Skeletal muscle satellite cell (primary cell): ENCODE data around the gene SNCAIP.

Experiments used
- H3K27me3 ChIP-seq: 2 replicates; pipeline ENCODE4 v1.7.0; 2013; ENCODE audit warnings: low read length; ENCODE audit not compliant: control insufficient read depth, insufficient read depth
- H3K36me3 ChIP-seq: 2 replicates; pipeline ENCODE4 v1.7.0; 2013; ENCODE audit warnings: mild to moderate bottlenecking, control low read depth, low read length; ENCODE audit not compliant: insufficient read depth
- H3K4me1 ChIP-seq: 2 replicates; pipeline ENCODE4 v1.7.0; 2013; ENCODE audit warnings: low read length; ENCODE audit not compliant: control insufficient read depth, insufficient read depth
- H3K4me2 ChIP-seq: 2 replicates; pipeline ENCODE4 v1.7.0; 2013; ENCODE audit warnings: mild to moderate bottlenecking, low read length
- H3K4me3 ChIP-seq: 2 replicates; pipeline ENCODE4 v1.7.0; 2013; ENCODE audit warnings: low read length
- H3K9ac ChIP-seq: 2 replicates; pipeline ENCODE4 v1.7.0; 2013; ENCODE audit warnings: mild to moderate bottlenecking, low read depth, low read length, moderate library complexity
- H3K9me3 ChIP-seq: replicated peaks from 2 replicates; pipeline ENCODE4 v1.7.0; 2013; ENCODE audit warnings: mild to moderate bottlenecking, control low read depth, low read length

SNCAIP gene

GRCh38 chr5:122385286-122385685 lies 73.2 kb downstream of the SNCAIP start:
- Histone ChIP-seq H3K9ac (no peak overlapping the region), H3K9me3 (no peaks in the 10 kb centered on the region), H3K4me1 (no peaks in the 10 kb centered on the region), H3K4me2 (no peak overlapping the region), H3K27me3 (no peaks in the 10 kb centered on the region), H3K4me3 (no peak overlapping the region), H3K36me3 (no peaks in the 10 kb centered on the region)

- H3K9ac ChIP-seq = no peak overlapping the region
- H3K36me3 ChIP-seq = no peaks in the 10 kb centered on the region
- no peaks in the 10 kb centered on the region for H3K27me3 ChIP-seq
- no peaks in the 10 kb centered on the region for H3K4me1 ChIP-seq
- no peaks in the 10 kb centered on the region for H3K9me3 ChIP-seq
- no peak overlapping the region for H3K4me3 ChIP-seq
- no peak overlapping the region for H3K4me2 ChIP-seq
Measured at GRCh38 chr5:122385808-122386207, 73.8 kb downstream of the SNCAIP start.

- no peaks in the 10 kb centered on the region for H3K4me1 ChIP-seq
- H3K36me3 ChIP-seq = no peaks in the 10 kb centered on the region
- H3K9me3 ChIP-seq = no peaks in the 10 kb centered on the region
- H3K4me2 ChIP-seq = no peak overlapping the region
- H3K9ac ChIP-seq = no peak overlapping the region
- H3K27me3 ChIP-seq = no peaks in the 10 kb centered on the region
- no peak overlapping the region for H3K4me3 ChIP-seq
Measured at GRCh38 chr5:122390154-122390553, 78.1 kb downstream of the SNCAIP start.

- Histone ChIP-seq H3K27me3 (no peaks in the 10 kb centered on the region), H3K9ac (no peak overlapping the region), H3K9me3 (no peaks in the 10 kb centered on the region), H3K4me1 (no peaks in the 10 kb centered on the region), H3K4me3 (no peak overlapping the region), H3K4me2 (no peak overlapping the region), H3K36me3 (no peaks in the 10 kb centered on the region)
Measured at GRCh38 chr5:122390694-122391093, 78.7 kb downstream of the SNCAIP start.

- Histone ChIP-seq H3K4me1 (no peaks in the 10 kb centered on the region), H3K4me3 (no peak overlapping the region), H3K9me3 (no peaks in the 10 kb centered on the region), H3K9ac (no peak overlapping the region), H3K27me3 (no peaks in the 10 kb centered on the region), H3K4me2 (no peak overlapping the region), H3K36me3 (no peaks in the 10 kb centered on the region)
Measured at GRCh38 chr5:122391621-122392020, 79.6 kb downstream of the SNCAIP start.

GRCh38 chr5:122392224-122392623 lies 80.2 kb downstream of the SNCAIP start:
- Histone ChIP-seq H3K27me3 (no peaks in the 10 kb centered on the region), H3K9ac (no peak overlapping the region), H3K9me3 (no peaks in the 10 kb centered on the region), H3K4me2 (no peak overlapping the region), H3K36me3 (no peaks in the 10 kb centered on the region), H3K4me1 (no peaks in the 10 kb centered on the region), H3K4me3 (no peak overlapping the region)

- H3K36me3 ChIP-seq = no peaks in the 10 kb centered on the region
- no peak overlapping the region for H3K4me3 ChIP-seq
- no peaks in the 10 kb centered on the region for H3K27me3 ChIP-seq
- H3K9ac ChIP-seq = no peak overlapping the region
- no peaks in the 10 kb centered on the region for H3K4me1 ChIP-seq
- H3K4me2 ChIP-seq = no peak overlapping the region
- H3K9me3 ChIP-seq = no peaks in the 10 kb centered on the region
Measured at GRCh38 chr5:122392824-122393223, 80.8 kb downstream of the SNCAIP start.

GRCh38 chr5:122394284-122394930 lies 82.4 kb downstream of the SNCAIP start:
- H3K4me3 ChIP-seq = no peak overlapping the region
- no peaks in the 10 kb centered on the region for H3K36me3 ChIP-seq
- H3K9ac ChIP-seq = no peak overlapping the region
- no peaks in the 10 kb centered on the region for H3K27me3 ChIP-seq
- no peaks in the 10 kb centered on the region for H3K9me3 ChIP-seq
- no peak overlapping the region for H3K4me2 ChIP-seq
- no peaks in the 10 kb centered on the region for H3K4me1 ChIP-seq

GRCh38 chr5:122398016-122398415 lies 86.0 kb downstream of the SNCAIP start:
- Histone ChIP-seq H3K27me3 (no peaks in the 10 kb centered on the region), H3K9ac (no peak overlapping the region), H3K9me3 (no peaks in the 10 kb centered on the region), H3K4me3 (no peak overlapping the region), H3K4me1 (no peaks in the 10 kb centered on the region), H3K4me2 (no peak overlapping the region), H3K36me3 (no peaks in the 10 kb centered on the region)

- H3K4me2 ChIP-seq = no peak overlapping the region
- no peak overlapping the region for H3K9ac ChIP-seq
- H3K27me3 ChIP-seq = no peaks in the 10 kb centered on the region
- no peaks in the 10 kb centered on the region for H3K4me1 ChIP-seq
- no peak overlapping the region for H3K4me3 ChIP-seq
- H3K36me3 ChIP-seq = no peaks in the 10 kb centered on the region
- H3K9me3 ChIP-seq = no peaks in the 10 kb centered on the region
Measured at GRCh38 chr5:122400341-122400740, 88.3 kb downstream of the SNCAIP start.

GRCh38 chr5:122400938-122401337 lies 88.9 kb downstream of the SNCAIP start:
- Histone ChIP-seq H3K27me3 (no peaks in the 10 kb centered on the region), H3K9ac (no peak overlapping the region), H3K9me3 (no peaks in the 10 kb centered on the region), H3K4me1 (no peaks in the 10 kb centered on the region), H3K36me3 (no peaks in the 10 kb centered on the region), H3K4me2 (no peak overlapping the region), H3K4me3 (no peak overlapping the region)

GRCh38 chr5:122401976-122402725 lies 90.1 kb downstream of the SNCAIP start:
- Histone ChIP-seq H3K4me1 (no peaks in the 10 kb centered on the region), H3K9me3 (no peaks in the 10 kb centered on the region), H3K4me2 (no peak overlapping the region), H3K36me3 (no peaks in the 10 kb centered on the region), H3K27me3 (no peaks in the 10 kb centered on the region), H3K4me3 (no peak overlapping the region), H3K9ac (no peak overlapping the region)
